ENCODE data around the gene RHEB.

Gene RHEB

DNA sequence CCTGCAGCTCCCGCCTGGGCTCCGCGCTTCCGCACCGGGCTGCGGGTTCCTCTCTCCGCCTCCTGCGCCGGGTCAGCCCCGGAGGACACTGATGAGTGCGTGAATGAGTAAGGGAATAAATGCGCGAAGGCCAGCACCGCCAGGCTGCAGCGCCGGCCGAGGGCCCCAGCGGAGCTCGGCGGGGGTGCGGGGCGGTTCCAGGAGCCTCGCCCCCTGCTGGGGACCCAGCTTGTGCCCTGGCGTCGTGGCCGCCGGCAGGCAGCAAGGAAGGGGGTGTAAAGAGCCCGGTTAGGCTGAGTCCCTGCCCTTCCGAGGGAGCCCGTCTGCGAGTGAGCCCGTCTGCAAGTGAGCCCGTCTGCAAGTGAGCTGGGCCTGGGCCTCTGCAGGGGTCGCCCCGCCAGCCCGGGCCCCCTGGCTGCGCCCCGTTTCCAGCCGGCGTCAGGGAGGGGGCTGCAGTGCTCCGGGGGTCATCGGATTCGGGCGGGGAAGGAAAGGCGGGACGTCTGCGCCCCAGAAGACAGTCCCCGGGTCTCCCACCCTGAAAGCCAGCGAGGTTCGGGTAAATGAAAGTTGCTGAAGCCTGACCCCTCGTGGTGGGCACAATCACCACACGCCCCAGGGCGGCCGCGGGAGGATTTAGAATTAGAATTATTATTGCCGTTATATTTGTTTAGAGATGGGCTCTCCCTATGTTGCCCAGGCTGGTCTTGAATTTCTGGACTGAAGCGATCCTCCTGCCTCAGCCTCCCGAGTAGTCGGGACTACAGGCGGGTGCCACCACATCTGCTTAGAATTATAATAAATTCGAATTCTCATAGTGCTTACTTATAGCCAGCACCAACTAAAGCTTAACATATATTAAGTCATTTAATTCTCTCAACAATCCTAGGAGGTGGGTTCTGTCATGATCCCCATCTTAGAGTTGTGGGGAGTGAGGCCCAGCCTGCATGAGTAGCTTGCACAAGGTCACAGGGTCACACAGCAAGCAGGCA lies 71.1 kb downstream of the RHEB start:
- peak; percentile 63 for DNase-seq (ENCODE audit: low spot score)

DNA sequence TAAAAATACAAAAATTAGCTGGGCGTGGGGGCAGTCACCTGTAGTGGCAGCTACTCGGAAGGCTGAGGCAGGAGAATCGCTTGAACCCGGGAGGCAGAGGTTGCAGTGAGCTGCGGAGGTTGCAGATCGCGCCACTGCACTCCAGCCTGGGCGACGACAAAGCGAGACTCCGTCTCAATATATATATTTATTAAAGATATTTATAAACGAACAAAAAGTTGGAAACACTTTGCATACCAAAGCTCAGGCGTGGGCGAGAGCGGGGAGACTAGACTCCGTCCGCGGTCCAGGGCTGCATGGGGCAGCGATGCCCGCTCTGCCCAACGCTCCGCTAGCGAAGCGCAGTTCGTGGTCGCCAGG lies 71.8 kb downstream of the RHEB start:
- no peak for DNase-seq (ENCODE audit: low spot score)

GRCh38 chr7:151447312-151447711 lies 72.4 kb downstream of the RHEB start:
- DNase-seq (ENCODE audit: low spot score), result no peak

- no peak for DNase-seq (ENCODE audit: low spot score)
Measured at GRCh38 chr7:151446412-151446811, 73.3 kb downstream of the RHEB start.

GRCh38 chr7:151444632-151445031 lies 75.1 kb downstream of the RHEB start:
- DNase-seq (ENCODE audit: low spot score), result no peak

DNA sequence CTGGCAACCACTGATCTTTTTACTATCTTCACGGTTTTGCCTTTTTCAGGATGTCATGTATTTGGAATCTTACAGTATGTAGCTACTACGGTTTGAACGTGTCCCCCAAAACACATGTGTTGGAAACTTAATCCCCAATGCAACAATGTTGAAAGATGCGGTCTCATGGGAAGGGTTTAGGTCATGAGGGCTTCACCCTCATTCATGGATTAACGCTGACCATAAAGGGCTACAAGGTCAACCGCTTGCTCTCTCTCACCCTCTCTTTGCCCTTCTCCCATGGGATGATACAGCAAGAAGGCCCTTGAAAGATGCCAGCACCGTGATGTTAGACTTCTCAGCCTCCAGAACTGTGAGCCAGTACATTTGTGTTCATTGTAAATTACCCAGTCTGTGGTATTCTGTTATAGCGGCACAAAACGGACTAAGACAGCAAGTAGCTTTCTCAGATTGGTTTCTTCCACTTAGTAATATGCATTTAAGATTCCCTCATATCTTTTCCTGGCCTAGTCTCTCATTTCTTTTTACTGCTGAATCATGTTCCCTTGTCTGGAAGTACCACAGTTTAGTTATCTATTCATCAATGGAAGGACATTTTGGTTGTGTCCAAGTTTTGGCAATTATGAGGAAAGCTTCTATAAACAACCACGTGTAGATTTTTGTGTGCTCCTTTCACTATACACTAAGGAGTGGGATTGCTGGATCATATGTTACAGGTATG lies 76.8 kb downstream of the RHEB start:
- no peak for DNase-seq (ENCODE audit: low spot score)

DNA sequence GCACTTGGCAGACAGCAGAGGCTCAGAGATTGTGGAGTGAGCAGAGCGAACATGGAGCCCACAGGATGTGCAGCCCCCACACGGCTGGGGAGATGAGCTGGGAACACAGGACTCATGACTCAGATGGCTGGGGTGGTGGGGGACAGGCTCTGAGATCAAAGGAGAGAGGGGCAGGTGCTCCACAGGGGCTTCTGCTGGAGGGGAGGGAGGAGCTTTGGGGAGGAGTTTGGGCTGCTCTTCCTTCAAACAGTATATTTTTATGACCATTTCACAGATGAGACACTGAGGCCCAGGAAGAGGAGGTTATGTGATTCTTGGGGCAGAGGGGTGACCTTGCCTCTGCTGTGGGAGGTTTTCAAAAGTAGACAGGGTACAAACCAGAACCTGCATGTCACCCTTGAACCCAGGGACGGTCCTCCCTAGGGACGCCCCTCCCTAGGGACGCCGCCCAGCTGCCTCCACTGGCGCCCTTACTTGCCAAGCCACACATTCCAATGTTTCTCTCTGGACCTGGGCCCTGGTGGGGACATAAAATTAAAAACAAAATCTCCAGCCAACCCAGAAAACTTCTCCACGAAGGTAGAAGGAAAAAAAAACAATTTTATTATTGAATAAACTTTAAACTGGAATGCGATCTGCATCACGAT lies 78.8 kb downstream of the RHEB start:
- DNase-seq (ENCODE audit: low spot score), result no peak

GRCh38 chr7:151439855-151440798 lies 79.6 kb downstream of the RHEB start, which contains the start of gene CRYGN:
TSS of gene CRYGN (minus strand) at chr7:151440141. CDS start at chr7:151439917, 224 bp downstream.
- DNase-seq (ENCODE audit: low spot score), result no peak

GRCh38 chr7:151438864-151439601 lies 80.7 kb downstream of the RHEB start:
- DNase-seq (ENCODE audit: low spot score), result no peak

GRCh38 chr7:151437866-151438516 lies 81.7 kb downstream of the RHEB start:
- no peak for DNase-seq (ENCODE audit: low spot score)

DNA sequence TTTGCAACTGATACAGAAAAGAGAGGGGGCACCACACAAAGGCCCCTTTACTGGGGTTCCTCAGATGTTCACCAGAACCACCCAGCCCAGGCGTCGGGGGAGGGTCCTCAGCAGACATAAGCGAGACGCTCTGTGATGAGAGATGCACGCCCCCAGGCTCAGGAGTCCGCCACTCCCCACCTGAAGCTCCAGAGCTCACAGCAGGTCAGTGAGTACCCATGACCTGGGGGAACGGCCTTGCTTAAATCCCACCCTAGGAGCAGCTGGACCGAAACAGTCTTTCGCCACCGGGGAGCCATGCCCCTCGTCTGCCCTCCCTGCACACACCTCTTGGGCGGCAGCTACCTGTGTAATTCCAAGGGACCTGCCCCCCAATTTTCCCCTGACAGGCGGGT lies 82.5 kb downstream of the RHEB start:
- DNase-seq (ENCODE audit: low spot score), result no peak

DNA sequence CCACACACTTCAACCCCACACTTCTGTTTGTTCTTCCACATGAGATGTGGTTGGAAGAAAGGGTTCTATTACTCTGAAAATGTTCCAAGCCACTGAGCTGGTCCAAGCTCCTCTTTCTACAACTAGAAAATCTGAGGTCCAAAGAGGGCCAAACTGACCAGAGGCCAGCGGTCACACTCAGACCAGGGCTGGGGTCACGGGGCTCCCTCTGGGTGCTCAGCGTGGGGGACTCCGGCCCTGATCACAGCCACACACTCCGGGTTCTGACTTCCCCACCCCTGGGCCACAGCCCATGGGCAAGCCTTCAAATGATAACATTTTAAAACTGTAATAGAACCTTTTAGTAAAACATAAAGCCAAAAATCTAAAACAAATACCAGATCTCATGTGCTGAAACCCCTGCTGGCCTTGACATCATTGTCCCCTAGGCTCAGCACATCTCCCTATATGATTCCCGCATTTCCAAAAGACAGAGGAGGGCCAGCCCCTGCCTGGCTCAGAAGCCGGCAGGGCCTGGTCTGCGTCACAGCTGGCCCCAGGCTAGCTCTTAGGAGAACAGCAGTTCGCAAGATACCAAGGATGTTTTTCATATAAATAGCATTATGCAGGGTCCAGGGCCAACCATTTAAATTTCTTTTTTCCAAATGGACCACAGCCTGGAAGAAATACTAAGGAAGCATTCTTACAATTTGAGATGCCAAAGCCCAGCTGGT lies 83.1 kb downstream of the RHEB start:
- no peak for DNase-seq (ENCODE audit: low spot score)

GRCh38 chr7:151435971-151436370 lies 83.7 kb downstream of the RHEB start:
- no peak for DNase-seq (ENCODE audit: low spot score)

DNA sequence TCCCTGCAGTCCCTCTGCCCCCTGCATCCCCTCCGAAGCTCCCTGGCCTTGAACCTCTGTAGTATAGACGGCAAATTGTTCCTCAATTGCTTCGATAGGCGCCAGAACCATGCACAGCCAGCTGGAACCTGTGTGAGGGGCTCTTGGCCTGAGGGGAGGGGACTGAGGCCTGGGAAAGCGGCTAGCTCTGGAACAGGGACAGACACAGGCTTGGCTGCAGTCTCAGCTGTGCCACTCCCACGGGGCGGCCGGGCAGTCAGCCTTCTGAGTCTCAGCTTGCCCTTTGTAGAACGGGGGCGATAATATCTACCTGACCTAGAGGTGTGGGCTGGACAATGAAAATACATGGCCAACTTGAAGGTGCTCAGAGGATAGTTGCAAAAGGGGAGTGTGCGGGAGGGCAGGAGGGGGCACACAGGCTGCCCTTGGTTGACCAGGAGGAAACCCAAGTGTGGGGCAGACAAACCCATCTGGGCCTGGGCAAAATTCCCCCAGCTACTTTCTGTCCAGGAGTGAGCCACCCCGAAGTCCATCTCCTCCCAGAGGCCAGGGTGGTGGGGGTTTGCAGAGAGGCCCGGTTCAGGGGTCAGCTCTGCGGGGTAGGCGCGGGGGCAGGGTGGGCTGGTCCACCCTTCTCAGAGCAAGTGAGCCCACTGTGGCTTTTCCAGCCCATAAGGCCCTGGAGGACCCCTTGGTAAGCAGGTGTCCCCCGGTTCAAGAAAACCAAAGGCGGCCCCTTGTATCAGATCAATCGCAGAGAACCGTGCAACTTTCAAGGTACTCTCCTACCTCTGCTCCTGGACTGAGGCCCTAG lies 84.4 kb downstream of the RHEB start:
- DNase-seq (ENCODE audit: low spot score), result no peak

DNA sequence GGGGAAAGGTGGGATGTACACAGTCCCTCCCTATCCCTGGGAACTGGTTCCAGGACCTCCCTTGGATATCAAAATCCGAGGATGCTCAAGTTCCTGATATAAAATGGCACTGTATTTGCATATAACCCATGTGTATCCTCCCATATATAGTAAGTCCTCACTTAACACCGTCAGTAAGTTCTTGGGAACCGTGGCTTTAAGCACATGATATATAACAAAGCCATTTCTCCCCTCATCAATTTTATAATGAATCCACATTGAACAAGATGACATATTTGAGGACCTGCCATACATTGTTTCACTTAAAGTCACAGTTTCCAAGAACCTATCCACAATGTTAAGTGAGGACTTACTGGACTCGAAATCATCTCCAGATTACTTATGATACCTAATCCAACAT lies 85.1 kb downstream of the RHEB start:
- no peak for DNase-seq (ENCODE audit: low spot score)

- no peak for DNase-seq (ENCODE audit: low spot score)
Measured at GRCh38 chr7:151433721-151434400, 85.8 kb downstream of the RHEB start.

DNA sequence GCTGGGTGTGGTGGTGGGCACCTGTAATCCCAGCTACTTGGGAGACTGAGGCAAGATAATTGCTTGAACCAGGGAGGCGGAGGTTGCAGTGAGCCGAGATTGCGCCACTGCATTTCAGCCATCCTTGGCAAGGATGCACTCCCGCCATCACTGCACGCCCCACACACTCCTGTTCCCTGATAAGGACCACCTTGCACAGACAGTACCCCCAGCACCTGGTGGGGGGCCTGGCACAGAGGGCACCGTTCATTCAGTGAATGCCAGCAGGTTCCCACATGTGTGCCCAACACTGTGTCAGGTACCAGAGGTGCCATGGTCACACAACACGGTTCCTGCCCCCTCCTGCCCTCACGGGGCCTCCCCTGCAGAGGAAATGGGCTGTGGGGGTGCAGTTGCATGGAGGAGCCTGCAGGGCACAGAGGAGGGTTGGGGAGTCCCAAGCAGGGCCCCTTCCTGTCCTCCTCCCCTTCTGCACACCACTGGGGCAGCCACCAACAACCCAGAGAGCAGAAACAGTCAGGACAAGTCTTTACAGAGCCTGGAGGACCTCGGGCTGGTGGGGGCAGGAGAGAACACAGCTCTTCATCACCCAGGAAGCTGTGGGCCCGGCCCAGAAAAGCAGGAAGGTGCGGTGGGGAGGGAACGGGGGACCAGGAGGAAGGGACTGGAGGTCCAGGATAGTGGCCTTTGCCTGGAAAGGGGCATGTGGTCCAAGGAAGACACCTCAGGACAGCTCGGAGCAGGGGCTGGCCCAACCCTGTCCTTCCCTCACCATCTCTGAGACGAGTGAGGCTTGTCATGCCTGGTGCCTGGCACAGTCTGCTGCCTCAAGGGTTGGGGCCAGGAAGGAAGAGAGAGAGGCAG lies 86.8 kb downstream of the RHEB start:
- DNase-seq (ENCODE audit: low spot score), result no peak

Data from Ammon's horn (tissue), 1 donor.